HepG2 (cell line): ENCODE measurements around the gene MPP3. TPM values are rescaled to one million over a fixed set of nuclear protein-coding genes. Genes with fewer than 3 reads are reported as not detected.

Experiments used
- ATAC-seq: fragments of 200-7000 bp; cut with Tn5 transposase; 3 replicates; pipeline ENCODE4 v1.9.1; 2020; ENCODE audit warnings: mild to moderate bottlenecking, moderate library complexity
- BruUV-seq: library from RNA; stranded (reverse); fragments of 400-500 nt; replicated peaks from 2 replicates; lab custom pipeline; 2021; lab: Mats Ljungman, UMichigan
- CTCF ChIA-PET: fragments of 300-600 bp; formaldehyde crosslinking; extraction: SDS; loops from one replicate; lab custom pipeline; 2021; ENCODE audit warnings: low total read pairs, inconsistent platforms, low intra/inter-chr PET ratio; lab: Yijun Ruan, JAX
- POLR2A ChIA-PET: fragments of 350-600 bp; sonication (Branson Sonifier 250); formaldehyde crosslinking; loops from one replicate; lab custom pipeline; 2020; ENCODE audit warnings: antibody characterized with exemption, inconsistent platforms; lab: Yijun Ruan, JAX
- DNase-seq: peaks from one replicate; pipeline ENCODE4 v3.0.0-alpha.2; 2015; ENCODE audit warnings: low spot score
- FAIRE-seq: peaks from 3 replicates; lab custom pipeline; 2011; peaks lifted over from hg19 to GRCh38; lab: Jason Lieb, UNC
- H2AFZ ChIP-seq: one replicate; pipeline ENCODE4 v1.6.1; 2011; ENCODE audit warnings: low read length, inconsistent platforms
- H3K27ac ChIP-seq: fragments of 300-600 bp; 3 replicates; pipeline ENCODE4 v1.8.0; 2011; ENCODE audit warnings: mixed run types, mild to moderate bottlenecking, mixed read lengths, low read length, inconsistent platforms; ENCODE audit not compliant: insufficient read depth; ENCODE audit errors: extremely low read length
- H3K27me3 ChIP-seq, 2 experiments: fragments of 200-600 bp in 1 of 2; 2 replicates in 1 of 2; 3 replicates in 1 of 2; pipeline versions ENCODE4 v1.6.0 to v1.8.0; 2011; ENCODE audit warnings: low read length in 2 of 2, mild to moderate bottlenecking in 2 of 2, moderate library complexity in 2 of 2, inconsistent platforms in 1 of 2; ENCODE audit not compliant: insufficient read depth in 2 of 2, control insufficient read depth in 1 of 2
- H3K36me3 ChIP-seq, 2 experiments: fragments of 200-600 bp in 1 of 2; replicated peaks in 1 of 2; 2 replicates in 1 of 2; 3 replicates in 1 of 2; pipeline versions ENCODE4 v1.5.1 to v1.8.0; 2011; ENCODE audit warnings: low read length in 2 of 2, inconsistent platforms in 1 of 2; ENCODE audit not compliant: insufficient read depth in 2 of 2, control insufficient read depth in 1 of 2
- H3K4me1 ChIP-seq: 2 replicates; pipeline ENCODE4 v1.5.1; 2012; ENCODE audit warnings: low read length, inconsistent platforms; ENCODE audit not compliant: insufficient read depth
- H3K4me2 ChIP-seq: 2 replicates; pipeline ENCODE4 v1.6.0; 2011; ENCODE audit warnings: low read depth, low read length, inconsistent platforms
- H3K4me3 ChIP-seq, 3 experiments: fragments of 200-600 bp in 1 of 3; sonication (generic), shearing (Covaris generic) in 1 of 3; replicated peaks in 1 of 3; 2 replicates each; pipeline ENCODE4 v1.5.1; 2011 to 2016; ENCODE audit warnings: low read length in 3 of 3, inconsistent platforms in 2 of 3, low read depth in 2 of 3, mild to moderate bottlenecking in 2 of 3, control low read depth in 1 of 3, mixed read lengths in 1 of 3; ENCODE audit not compliant: insufficient read depth in 1 of 3
- H3K79me2 ChIP-seq: one replicate; pipeline ENCODE4 v1.6.1; 2011; ENCODE audit warnings: low read length, inconsistent platforms; ENCODE audit not compliant: insufficient read depth
- H3K9ac ChIP-seq: 2 replicates; pipeline ENCODE4 v1.6.0; 2011; ENCODE audit warnings: mild to moderate bottlenecking, low read depth, low read length, inconsistent platforms; ENCODE audit not compliant: insufficient read depth
- H3K9me3 ChIP-seq: 2 replicates; pipeline ENCODE4 v1.5.1; 2012; ENCODE audit warnings: mild to moderate bottlenecking, low read length
- H4K20me1 ChIP-seq: 2 replicates; pipeline ENCODE4 v1.6.0; 2011; ENCODE audit warnings: inconsistent platforms, mild to moderate bottlenecking, low read length, moderate library complexity; ENCODE audit not compliant: insufficient read depth
- ASH2L ChIP-seq: fragments of 300-600, 200-600 bp; sonication (generic); IDR thresholded peaks from 2 replicates; pipeline ENCODE4 v1.7.0; 2017; ENCODE audit warnings: low read depth, mild to moderate bottlenecking, moderate library complexity, mixed read lengths, low read length; ENCODE audit not compliant: insufficient read length
- NCOA2 ChIP-seq: sonication (generic); formaldehyde crosslinking; IDR thresholded peaks from 2 replicates; pipeline ENCODE4 v1.8.0; 2022; ENCODE audit warnings: inconsistent platforms
- PLSCR1 ChIP-seq: sonication (generic); formaldehyde crosslinking; IDR thresholded peaks from 2 replicates; pipeline ENCODE4 v1.5.0; 2020; ENCODE audit warnings: missing genetic modification reagents, mild to moderate bottlenecking, borderline replicate concordance
- RBM22 ChIP-seq: fragments of 200-400 bp; formaldehyde crosslinking; optimal IDR thresholded peaks from 2 replicates; pipeline ENCODE3; 2017; ENCODE audit warnings: mild to moderate bottlenecking, low read length, moderate library complexity
- SALL1 ChIP-seq: sonication (generic); formaldehyde crosslinking; IDR thresholded peaks from 2 replicates; pipeline ENCODE4 v1.8.0; 2022; ENCODE audit warnings: mild to moderate bottlenecking, missing genetic modification reagents
- ZC3H4 ChIP-seq: sonication (generic); formaldehyde crosslinking; IDR thresholded peaks from 2 replicates; pipeline ENCODE4 v1.4.0; 2020; ENCODE audit warnings: missing genetic modification reagents, borderline replicate concordance
- ZFY ChIP-seq: sonication (generic); formaldehyde crosslinking; IDR thresholded peaks from 2 replicates; pipeline ENCODE4 v1.4.0; 2020; ENCODE audit warnings: missing genetic modification reagents
- ZNF407 ChIP-seq: sonication (generic); formaldehyde crosslinking; IDR thresholded peaks from one replicate; pipeline ENCODE4 v1.5.1; 2020; ENCODE audit warnings: mild to moderate bottlenecking, missing genetic modification reagents; ENCODE audit errors: not compliant biosample characterization
- ZUFSP ChIP-seq: sonication (generic); formaldehyde crosslinking; IDR thresholded peaks from 2 replicates; pipeline ENCODE4 v1.9.0; 2021; ENCODE audit warnings: missing genetic modification reagents, mild to moderate bottlenecking, borderline replicate concordance
- WGBS: methylation state at CpG from one replicate; pipeline ENCODE4 v1.1.6; 2017; ENCODE audit warnings: low lambda C conversion rate; 5-methylcytosine and 5-hydroxymethylcytosine counted together
- in situ Hi-C: cut with HindIII; loops from 2 replicates; pipeline ENCODE4 v1.10.0; 2017; ENCODE audit warnings: low pct_unique_long_range_greater_than_20kb; ENCODE audit not compliant: extremely low pct_ligation_motif_present
- intact Hi-C: fragments of 100-400 bp; cut with micrococcal nuclease; formaldehyde crosslinking; loops from one replicate; pipeline ENCODE4 v1.10.0; 2022; ENCODE audit not compliant: unreplicated experiment
- polyA plus RNA-seq, 8 experiments: library from polyadenylated mRNA; depleted of rRNA in 3 of 8; stranded (reverse) in 7 of 8; unstranded in 1 of 8; fragments of >200 nt; fragmentation: Illumina TruSeq in 4 of 8; extraction: Trizol in 4 of 8; gene quantifications; 2 replicates each; pipeline versions ENCODE4 v1.2.1 to v1.2.3, GENCODE V29; 2011 to 2016; ENCODE audit warnings: low read depth in 4 of 8, missing spikeins in 1 of 8, mixed read lengths in 1 of 8; ENCODE audit not compliant: insufficient read depth in 1 of 8
- total RNA-seq, 5 experiments: library from RNA; depleted of rRNA; stranded (reverse); fragments of >200 nt; fragmentation: Illumina TruSeq; extraction: Trizol; gene quantifications; 2 replicates each; pipeline ENCODE4 v1.2.3, GENCODE V29; 2016; ENCODE audit warnings: low read depth in 1 of 5
- TF ChIP-seq, protein P1 (sequence below): sonication (generic); formaldehyde crosslinking; IDR thresholded peaks from 2 replicates; pipeline ENCODE4 v1.5.0; 2020; ENCODE audit warnings: mild to moderate bottlenecking, missing genetic modification reagents

Gene MPP3
- total and polyA plus RNA-seq, 2 of the 13 experiments (the other 11 are each of a cell fraction or from before 2014, with no cell fraction given) = 0.91 to 1.8 TPM

DNA sequence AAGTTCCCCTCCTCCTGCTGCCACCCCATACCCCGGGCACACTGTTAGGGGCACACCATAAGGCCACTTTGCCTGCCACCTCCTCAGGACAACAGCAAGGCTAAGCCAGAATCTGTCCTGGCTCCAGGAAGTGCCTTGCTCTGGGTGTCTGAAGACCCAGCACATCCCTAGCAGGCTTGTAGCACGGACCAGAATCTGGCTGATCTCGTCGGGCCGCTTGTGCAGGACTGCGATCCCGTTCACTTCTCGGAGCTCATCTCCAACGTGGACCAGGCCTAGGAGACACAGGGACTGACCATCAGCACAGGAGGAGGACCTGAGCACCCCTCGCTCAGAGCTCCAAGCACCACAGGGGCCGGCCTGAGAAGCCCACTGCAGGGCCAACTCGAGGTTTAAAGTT, 7.4 kb downstream of the MPP3 start:
- in situ Hi-C loops = no loop called here
- H3K27me3 ChIP-seq = no peaks in the 10 kb centered on the region
- no peaks in the 10 kb centered on the region for H4K20me1 ChIP-seq
- H2AFZ ChIP-seq = no peak overlapping the region
- no peaks in the 10 kb centered on the region for H3K9me3 ChIP-seq
- no peak overlapping the region for H3K9ac ChIP-seq
- H3K4me1 ChIP-seq = no peaks in the 10 kb centered on the region
- H3K4me3 ChIP-seq = no peak overlapping the region
- no peak for DNase-seq
- no peaks in the 10 kb centered on the region; a peak in 1 of 5 replicates for H3K36me3 ChIP-seq
- WGBS = 71% methylated on average over 3 of the region's 12 CpGs
- BruUV-seq = no TSS peak
- POLR2A ChIA-PET = no interaction called here
- ATAC-seq = no peak
- TF ChIP-seq NCOA2 (no peak), RBM22 (no peak), ZC3H4 (no peak), SALL1 (no peak), ZFY (CRISPR knock-in tag) (no peak), PLSCR1 (CRISPR knock-in tag) (no peak), ZUFSP (CRISPR knock-in tag) (no peak), ZNF407 (CRISPR knock-in tag) (no peak), ASH2L (no peak)
- TF ChIP-seq, protein P1, sequence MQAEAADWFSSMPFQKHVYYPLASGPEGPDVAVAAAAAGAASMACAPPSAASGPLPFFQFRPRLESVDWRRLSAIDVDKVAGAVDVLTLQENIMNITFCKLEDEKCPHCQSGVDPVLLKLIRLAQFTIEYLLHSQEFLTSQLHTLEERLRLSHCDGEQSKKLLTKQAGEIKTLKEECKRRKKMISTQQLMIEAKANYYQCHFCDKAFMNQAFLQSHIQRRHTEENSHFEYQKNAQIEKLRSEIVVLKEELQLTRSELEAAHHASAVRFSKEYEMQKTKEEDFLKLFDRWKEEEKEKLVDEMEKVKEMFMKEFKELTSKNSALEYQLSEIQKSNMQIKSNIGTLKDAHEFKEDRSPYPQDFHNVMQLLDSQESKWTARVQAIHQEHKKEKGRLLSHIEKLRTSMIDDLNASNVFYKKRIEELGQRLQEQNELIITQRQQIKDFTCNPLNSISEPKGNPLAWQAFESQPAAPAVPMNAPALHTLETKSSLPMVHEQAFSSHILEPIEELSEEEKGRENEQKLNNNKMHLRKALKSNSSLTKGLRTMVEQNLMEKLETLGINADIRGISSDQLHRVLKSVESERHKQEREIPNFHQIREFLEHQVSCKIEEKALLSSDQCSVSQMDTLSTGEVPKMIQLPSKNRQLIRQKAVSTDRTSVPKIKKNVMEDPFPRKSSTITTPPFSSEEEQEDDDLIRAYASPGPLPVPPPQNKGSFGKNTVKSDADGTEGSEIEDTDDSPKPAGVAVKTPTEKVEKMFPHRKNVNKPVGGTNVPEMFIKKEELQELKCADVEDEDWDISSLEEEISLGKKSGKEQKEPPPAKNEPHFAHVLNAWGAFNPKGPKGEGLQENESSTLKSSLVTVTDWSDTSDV (CRISPR knock-in tag) = no peak
- H3K79me2 ChIP-seq = no peaks in the 10 kb centered on the region
- FAIRE-seq = no peak
- no peak overlapping the region for H3K27ac ChIP-seq
- intact Hi-C loops = no loop called here
- no peak overlapping the region for H3K4me2 ChIP-seq
- CTCF ChIA-PET = no interaction called here
